Measurements from ENCODE around the gene ELMO1. TPM values are rescaled to one million over a fixed set of nuclear protein-coding genes. Genes with fewer than 3 reads are reported as not detected.

The ELMO1 gene
- total RNA-seq, 2 donors from 2014 or later, result 10.9 to 56.0 TPM

- DNase-seq (peak in 3 of 4 donors; percentile 31 to 42 (median 38)), ATAC-seq (peak; percentile 82)
- no peaks in the 10 kb centered on the region for H3K9me3 ChIP-seq
- intact Hi-C loops (cut with DNase I), result loop anchor here (10.0 kb wide), 1 partner anchor 61 kb away; no protein-coding TSS in a partner anchor
- H3K27ac ChIP-seq, result no peak overlapping the region
- H3K27me3 ChIP-seq, result no peaks in the 10 kb centered on the region
- WGBS, 2 donors, result 25 to 49% methylated on average over 9 of the region's 9 CpGs
- no peaks in the 10 kb centered on the region for H3K36me3 ChIP-seq (replicated peaks in 1 of 2; ENCODE audit: insufficient read depth in 1 of 2, low read depth in 2 of 2)
- H3K4me3 ChIP-seq, result no peak overlapping the region
- TF ChIP-seq CTCF (IDR thresholded peaks at IDR 0.05) (no peak), POLR2A (IDR thresholded peaks at IDR 0.05) (no peak)
- H3K4me1 ChIP-seq, result no peaks in the 10 kb centered on the region
Observed at GRCh38 chr7:36823353-36823752, 625.3 kb downstream of the ELMO1 start.

- Histone ChIP-seq H3K4me3 (no peak overlapping the region), H3K36me3 (replicated peaks in 1 of 2; ENCODE audit: insufficient read depth in 1 of 2, low read depth in 2 of 2) (no peaks in the 10 kb centered on the region), H3K27ac (no peak overlapping the region), H3K4me1 (no peaks in the 10 kb centered on the region), H3K27me3 (no peaks in the 10 kb centered on the region), H3K9me3 (no peaks in the 10 kb centered on the region)
- intact Hi-C loops (cut with DNase I), result loop anchor here (10.0 kb wide), 1 partner anchor 63 kb away; no protein-coding TSS in a partner anchor
- ATAC-seq (no peak), DNase-seq (no peak)
- TF ChIP-seq POLR2A (IDR thresholded peaks at IDR 0.05) (no peak), CTCF (IDR thresholded peaks at IDR 0.05) (no peak)
Observed at GRCh38 chr7:36821617-36822016, 627.0 kb downstream of the ELMO1 start.

- Histone ChIP-seq H3K27ac (no peak overlapping the region), H3K9me3 (no peaks in the 10 kb centered on the region), H3K4me1 (no peaks in the 10 kb centered on the region), H3K36me3 (replicated peaks in 1 of 2; ENCODE audit: insufficient read depth in 1 of 2, low read depth in 2 of 2) (no peaks in the 10 kb centered on the region), H3K27me3 (no peaks in the 10 kb centered on the region), H3K4me3 (no peak overlapping the region)
- ATAC-seq, result no peak
- DNase-seq, result no peak
- no peak for TF ChIP-seq POLR2A (IDR thresholded peaks at IDR 0.05)
- no peak for TF ChIP-seq CTCF (IDR thresholded peaks at IDR 0.05)
- intact Hi-C loops (cut with DNase I), result loop anchor here (10.0 kb wide), 1 partner anchor 64 kb away; no protein-coding TSS in a partner anchor
Observed at GRCh38 chr7:36820527-36821170, 628.0 kb downstream of the ELMO1 start.

DNA sequence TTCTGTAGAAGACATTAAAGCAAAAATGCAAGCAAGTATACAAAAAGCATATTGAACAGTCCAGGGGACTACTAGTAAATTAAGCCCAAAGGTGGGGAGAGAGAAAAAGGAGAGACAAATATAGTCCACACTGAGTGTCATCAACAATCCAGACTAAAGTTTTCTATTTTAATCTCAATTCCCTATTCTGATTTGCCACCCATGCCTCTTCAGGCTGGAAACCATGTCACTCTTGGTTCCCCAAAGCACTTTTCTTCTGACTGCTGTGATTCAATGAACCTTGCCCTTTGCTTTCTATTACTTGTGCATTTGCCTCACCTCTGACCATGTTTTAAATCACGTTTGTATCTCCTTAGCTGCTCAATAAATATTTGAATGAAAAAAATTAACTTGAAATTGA lies 629.0 kb downstream of the ELMO1 start:
- H3K27me3 ChIP-seq, result no peaks in the 10 kb centered on the region
- no peak for ATAC-seq
- H3K4me3 ChIP-seq, result no peak overlapping the region
- H3K4me1 ChIP-seq, result no peaks in the 10 kb centered on the region
- DNase-seq, result no peak
- no peak overlapping the region for H3K27ac ChIP-seq
- intact Hi-C loops (cut with DNase I), result loop anchor here (10.0 kb wide), 1 partner anchor 65 kb away; no protein-coding TSS in a partner anchor
- 47 to 62% methylated on average over 1 of the region's 1 CpG for WGBS, 2 donors
- no peaks in the 10 kb centered on the region for H3K36me3 ChIP-seq (replicated peaks in 1 of 2; ENCODE audit: insufficient read depth in 1 of 2, low read depth in 2 of 2)
- no peak for TF ChIP-seq CTCF (IDR thresholded peaks at IDR 0.05)
- TF ChIP-seq POLR2A (IDR thresholded peaks at IDR 0.05), result no peak
- peaks cover 0 to 3% (median 0%) of the 10 kb centered on the region in 3 donors for H3K9me3 ChIP-seq

DNA sequence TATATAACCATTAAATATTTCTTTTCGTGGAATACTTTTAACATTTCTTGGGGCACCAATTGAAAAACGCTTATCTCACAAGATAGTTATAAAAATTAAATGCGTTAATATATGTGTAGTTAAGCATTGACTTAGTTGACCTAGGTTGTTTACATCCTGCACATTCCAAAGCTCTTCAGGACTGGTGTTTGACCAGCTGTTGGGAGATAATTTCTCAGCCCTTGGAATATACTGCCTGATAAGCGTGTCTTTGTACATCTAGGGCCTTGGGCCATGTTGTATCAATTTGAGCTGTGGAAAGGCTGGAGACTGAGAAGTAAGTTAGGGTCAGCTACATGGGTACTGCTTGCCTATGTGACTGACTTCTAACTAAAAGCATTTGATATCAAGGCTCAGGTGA lies 634.4 kb downstream of the ELMO1 start:
- Histone ChIP-seq H3K4me3 (no peak overlapping the region), H3K36me3 (replicated peaks in 1 of 2; ENCODE audit: insufficient read depth in 1 of 2, low read depth in 2 of 2) (no peaks in the 10 kb centered on the region), H3K4me1 (no peaks in the 10 kb centered on the region), H3K27me3 (no peaks in the 10 kb centered on the region), H3K9me3 (peaks cover 0 to 3% (median 0%) of the 10 kb centered on the region in 3 donors), H3K27ac (no peak overlapping the region)
- no peak for DNase-seq
- intact Hi-C loops (cut with DNase I), result no loop called here
- TF ChIP-seq CTCF (IDR thresholded peaks at IDR 0.05), result no peak
- TF ChIP-seq POLR2A (IDR thresholded peaks at IDR 0.05), result no peak
- ATAC-seq, result no peak
- 49 to 51% methylated on average over 4 of the region's 4 CpGs for WGBS, 2 donors

All from body of pancreas (tissue), 4 donors.